ENCODE measurements around the gene UBE2E2.

Gene UBE2E2

DNA sequence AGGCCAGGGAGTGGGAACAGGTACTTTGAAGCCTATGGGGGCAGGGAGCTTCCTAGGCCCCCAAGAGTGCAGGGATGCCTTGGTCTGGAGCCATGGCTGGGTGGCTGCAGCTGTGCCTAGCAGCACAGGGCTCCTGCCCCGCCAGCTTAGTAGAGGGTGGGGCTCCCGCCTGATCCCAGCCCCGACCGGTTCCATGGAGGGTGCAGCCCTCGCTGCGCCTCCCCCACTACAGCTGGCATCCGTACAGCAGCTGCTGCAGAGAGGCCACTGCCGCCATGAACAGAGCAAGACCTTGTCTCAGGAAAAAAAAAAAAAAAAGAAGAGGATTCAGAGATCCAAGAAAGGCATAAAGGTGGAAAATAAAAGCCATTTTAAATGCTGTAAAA lies 277.2 kb downstream of the UBE2E2 start:
- DNase-seq (ENCODE audit: low spot score): no peak

DNA sequence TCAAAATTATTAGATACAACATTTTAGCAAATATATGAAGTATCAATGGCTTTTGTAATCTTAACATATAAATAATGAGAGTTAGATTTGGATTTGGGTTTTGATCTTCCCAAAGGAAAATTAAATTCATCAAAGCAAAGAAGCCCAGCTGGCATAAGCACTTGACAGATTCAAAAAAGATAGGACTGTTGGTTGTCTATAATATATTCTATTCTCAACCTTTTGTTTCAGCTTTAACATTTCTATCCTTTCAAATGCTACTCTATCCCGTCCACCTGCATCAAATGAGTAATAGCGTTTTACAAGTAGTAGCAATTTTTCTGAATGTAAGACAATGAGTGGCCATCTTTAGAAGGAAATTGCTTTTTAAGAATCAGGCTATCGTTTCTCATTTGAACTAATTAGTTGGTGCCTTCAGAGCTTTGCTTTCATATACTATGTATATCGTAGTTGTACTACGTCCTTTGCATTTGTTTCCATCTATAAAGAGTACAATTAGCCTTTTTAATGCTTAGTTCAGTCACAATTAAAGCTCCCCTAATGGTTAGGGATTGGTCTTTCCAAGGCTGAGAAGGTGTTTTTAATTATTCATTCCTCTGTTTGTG lies 278.0 kb downstream of the UBE2E2 start:
- no peak for DNase-seq (ENCODE audit: low spot score)

DNA sequence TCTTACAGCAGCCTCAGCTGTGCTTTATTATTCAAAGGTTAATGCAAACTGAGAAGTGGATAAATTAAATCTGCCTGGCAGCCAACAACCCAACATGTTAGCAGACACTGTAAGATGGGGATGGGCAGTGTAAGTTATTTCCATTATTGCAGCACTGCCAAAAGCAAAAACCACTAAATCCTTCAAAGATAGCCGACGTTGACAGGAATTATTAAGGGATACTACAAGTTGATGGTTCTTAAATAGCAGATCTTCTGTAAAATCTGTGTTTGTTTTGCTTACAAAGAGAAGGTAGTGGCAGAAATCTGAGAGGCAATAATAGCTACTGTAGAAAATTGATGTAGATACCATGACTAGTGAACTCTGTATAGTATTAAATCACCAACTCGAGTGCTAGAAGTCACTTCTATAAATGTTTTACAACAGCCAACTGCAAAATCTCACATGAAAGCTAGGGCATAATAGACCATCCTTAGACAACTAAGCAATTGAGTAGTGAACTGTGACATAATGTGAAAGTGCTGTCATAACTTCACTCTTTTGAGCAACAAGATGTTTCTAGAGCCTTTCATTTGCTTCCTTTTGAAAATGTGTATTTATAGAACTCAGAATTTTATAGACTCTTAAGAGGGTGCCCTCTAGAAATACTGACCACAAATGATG lies 278.6 kb downstream of the UBE2E2 start:
- no peak for DNase-seq (ENCODE audit: low spot score)

DNA sequence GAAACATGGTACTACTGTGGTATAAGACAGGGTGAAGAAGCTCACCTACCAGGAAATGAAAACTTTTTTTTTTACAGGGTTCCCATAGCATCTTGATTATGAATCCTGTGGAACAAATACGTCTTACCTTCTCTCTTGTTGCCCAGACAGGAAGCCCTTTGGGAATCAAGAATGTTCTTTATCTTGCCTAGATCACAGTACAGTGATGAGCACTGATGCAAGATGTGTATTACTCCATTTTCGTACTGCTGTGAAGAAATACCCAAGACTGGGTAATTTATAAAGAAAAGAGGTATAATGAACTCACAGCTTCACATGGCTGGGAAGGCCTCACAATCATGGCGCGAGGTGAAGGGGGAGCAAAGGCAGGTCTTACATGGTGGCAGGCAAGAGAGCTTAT lies 281.3 kb downstream of the UBE2E2 start:
- DNase-seq (ENCODE audit: low spot score): no peak

DNA sequence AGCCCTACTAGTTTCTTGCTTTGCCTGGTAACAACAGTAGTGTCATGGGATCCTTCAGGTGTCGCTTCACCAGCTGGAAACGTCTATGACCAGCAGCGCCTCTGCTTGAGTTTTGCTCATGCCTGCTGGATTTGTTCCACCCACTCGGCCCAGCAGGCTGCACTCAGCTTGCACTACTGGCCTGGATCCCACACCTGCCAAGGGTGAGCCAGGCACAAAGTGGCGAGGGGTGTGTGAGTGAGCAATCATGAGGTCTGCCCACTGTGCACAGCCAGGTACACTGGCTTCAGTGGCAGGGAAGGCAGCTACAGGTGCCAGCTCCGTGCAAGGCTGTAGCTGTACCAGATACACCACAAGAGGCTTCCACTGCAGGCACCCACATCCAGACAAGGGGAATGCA lies 282.8 kb downstream of the UBE2E2 start:
- no peak for DNase-seq (ENCODE audit: low spot score)

DNA sequence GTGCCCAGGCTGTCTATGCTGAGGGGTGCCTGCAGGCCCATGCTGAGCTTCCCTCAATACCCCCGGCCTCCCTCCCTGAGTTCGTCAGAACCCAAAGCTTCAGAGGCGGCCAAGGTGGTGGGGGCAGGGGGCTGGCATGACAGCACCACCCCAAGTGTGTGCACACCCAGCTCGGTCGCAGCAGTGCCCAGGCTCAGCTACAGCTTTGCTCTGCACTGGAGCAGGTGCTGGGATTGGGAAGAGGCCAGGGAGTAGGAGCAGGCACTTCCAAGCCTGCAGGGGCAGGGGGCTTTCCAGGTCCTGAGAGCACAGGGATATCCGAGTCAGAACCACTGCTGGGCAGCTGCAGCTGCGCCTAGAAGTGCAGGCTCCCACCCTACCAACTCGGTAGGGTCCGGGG lies 283.9 kb downstream of the UBE2E2 start:
- no peak for DNase-seq (ENCODE audit: low spot score)

DNA sequence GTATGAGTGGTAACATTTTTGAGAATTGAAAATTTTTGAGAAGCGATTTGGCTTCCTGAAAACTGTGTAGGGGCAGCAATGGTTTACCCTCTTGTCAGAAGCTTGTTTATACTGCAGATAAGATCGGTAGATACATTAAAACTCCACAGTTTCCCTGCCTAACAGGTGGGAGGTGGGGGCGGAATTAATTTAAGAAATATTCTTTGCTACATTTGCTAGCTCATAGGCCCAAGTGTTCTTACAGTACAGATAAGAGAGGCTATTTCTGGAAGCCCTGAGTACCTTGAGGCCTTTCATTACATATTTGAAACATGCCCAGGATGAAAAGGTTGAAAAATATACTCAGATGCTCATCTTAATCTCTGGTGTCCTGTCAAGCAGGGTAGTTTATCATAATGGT lies 285.5 kb downstream of the UBE2E2 start:
- DNase-seq (ENCODE audit: low spot score): no peak

DNA sequence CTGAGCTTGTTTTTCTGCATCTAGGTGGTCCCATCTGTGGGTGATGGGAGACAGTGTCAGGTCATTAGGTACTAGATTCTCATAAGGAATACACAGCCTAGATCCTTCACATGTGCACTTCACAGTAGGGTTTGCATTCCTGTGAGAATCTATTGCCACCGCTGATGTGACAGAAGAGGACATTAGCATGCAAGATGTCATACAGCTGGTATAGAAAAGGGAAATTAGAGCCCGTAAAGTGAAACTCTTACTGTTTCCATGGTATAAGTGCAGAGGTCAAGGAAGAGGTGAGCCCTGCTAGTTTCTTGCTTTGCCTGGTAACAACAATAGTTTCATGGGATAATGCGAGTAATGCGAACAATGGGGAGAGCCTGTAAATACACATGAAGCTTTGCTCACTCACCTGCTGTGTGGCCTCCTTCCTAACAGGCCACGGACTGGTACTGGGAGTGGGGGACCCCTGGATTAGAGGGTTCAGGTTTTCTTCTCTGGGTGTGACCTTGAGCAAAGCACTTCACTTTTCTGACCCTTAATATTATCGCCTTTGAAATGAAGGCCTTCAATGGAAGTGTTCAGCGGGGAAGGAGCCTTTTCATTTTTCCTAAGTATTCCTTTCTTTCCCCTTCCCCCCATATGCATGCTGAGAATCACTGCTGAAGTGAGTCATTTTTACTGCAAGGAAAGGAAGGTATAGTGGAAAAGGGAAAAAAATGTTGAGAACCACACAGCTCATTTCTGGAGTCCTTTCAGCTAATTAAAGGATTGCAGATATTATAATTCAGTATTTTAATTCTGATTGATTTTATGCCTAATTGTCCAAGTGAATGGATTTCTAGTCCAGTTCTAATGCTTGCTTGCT lies 286.4 kb downstream of the UBE2E2 start:
- DNase-seq (ENCODE audit: low spot score): no peak

DNA sequence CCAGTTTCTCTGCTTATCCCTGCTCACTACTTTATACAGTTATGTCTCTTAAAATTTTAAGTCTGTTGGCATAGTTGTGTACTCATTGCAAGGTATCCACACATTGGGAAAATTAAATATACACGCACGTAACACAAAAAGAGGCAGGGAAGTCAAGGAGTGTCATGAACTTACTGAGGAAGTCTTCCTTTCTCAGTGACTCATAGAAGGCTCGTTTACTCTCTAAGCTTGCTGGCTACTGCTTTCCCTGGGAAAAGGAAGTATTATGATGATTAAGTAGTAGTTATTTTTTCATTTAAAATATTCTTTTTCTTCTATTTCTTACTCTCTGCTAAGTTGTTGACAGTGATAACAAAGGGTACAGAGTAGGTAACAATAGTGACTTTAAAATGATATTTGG lies 287.3 kb downstream of the UBE2E2 start:
- DNase-seq (ENCODE audit: low spot score): no peak

DNA sequence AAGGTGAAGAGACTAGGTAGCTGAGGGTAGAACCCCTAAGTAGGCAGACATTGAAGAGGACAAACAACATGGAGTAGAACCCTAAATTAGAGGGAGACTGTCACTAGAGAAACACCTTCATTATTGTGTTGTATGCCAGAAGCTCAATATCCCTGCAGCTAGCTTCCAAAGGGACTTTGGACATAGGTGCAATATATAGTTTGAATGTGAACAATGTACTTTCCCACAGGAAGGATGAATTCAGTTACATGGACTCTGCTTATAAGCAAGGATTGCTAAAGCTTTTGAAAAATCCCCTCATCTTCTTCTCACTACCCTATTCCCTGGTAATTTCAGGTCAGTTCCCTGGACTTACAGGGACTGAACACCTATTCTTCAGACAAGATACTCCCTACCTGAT lies 288.9 kb downstream of the UBE2E2 start:
- DNase-seq (ENCODE audit: low spot score): no peak

DNA sequence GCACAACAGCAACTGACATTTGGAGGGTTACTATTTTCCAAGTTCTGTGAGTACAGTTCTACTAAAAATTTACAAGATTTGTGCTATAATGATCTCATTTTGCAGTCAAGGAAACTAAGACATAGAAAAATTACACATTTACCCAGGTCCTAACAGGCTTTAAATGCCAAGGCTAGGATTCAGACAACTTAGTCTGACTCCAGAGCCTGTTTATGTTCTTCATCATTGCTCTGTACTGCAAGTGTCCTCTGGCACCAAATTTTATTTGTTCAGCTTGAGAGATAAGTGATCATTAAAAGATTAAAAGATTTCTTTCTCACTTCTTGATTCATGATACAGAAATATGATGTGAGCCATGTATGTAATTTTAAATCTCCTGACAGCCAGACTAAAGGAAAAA lies 290.8 kb downstream of the UBE2E2 start:
- no peak for DNase-seq (ENCODE audit: low spot score)

DNA sequence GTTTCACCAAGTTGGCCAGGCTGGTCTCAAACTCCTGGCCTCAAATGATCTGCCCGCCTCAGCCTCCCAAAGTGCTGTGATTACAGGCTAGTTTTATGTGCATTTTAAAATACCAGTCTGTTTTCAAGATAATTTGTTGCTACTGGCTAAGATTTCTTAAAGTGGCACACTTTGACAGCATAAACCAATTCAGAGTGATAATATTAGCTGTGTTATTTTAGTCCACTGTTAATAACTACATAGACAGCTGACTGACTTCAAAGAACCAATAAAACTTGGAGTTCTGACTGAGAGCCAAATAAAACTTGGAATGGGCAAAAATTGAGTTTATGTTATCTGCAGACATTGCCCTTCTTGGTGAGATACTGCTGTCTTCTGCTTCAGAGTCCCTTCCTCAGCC lies 291.8 kb downstream of the UBE2E2 start:
- DNase-seq (ENCODE audit: low spot score): no peak

DNA sequence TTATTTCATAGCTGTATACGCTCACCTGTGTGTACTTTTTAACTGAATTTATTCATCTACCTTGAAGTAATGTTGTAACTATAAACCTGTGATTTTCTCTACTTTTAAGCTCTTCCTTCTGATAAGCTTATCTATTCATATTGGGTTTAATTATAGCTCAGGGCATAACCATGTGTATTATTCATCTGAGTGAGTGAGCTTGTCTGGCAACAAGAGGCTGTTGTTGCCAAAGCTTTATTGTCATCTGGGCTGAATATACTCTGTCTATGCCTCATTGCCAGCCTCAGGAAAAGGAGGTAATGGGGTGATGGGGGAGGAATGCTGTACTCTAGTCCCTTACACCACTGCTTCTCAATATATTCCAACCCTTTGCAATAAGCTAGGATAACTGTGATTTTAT lies 292.4 kb downstream of the UBE2E2 start:
- DNase-seq (ENCODE audit: low spot score): no peak

DNA sequence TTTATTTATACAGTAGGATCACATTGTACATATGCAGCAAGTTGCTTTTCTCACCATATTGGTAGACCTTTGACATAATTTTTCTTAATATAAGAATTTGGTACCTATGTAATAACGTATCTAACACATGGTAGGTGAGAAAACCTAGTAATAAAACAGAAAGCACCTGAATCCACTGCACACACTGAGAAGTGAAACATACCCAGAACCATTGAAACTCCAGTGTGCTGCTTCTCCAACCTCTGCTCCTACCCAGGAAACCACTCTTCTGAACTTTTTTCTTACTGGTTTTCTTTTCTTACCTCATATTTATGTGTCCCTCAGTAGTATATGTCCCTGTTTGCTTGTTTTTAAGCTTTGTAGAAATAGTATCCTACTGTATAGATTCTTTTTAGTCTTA lies 293.0 kb downstream of the UBE2E2 start:
- no peak for DNase-seq (ENCODE audit: low spot score)

DNA sequence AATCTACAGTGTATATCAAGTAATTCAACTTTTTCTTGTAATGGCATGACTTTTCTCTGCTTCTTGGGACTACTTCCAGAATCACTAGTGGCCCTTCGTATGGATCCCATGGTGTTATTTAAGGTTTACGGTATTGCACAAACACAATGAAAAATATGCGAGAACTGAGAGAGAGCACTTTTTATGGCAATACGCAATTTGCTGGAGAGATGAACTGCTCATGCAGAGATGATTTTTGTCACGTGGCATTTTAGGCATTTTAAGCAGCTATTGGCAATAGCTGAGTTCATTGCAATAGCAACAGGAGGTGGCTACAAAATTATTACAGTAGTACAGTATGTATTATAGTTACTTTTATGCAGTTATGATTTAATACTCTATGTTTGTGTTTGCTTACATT lies 294.0 kb downstream of the UBE2E2 start:
- no peak for DNase-seq (ENCODE audit: low spot score)

DNA sequence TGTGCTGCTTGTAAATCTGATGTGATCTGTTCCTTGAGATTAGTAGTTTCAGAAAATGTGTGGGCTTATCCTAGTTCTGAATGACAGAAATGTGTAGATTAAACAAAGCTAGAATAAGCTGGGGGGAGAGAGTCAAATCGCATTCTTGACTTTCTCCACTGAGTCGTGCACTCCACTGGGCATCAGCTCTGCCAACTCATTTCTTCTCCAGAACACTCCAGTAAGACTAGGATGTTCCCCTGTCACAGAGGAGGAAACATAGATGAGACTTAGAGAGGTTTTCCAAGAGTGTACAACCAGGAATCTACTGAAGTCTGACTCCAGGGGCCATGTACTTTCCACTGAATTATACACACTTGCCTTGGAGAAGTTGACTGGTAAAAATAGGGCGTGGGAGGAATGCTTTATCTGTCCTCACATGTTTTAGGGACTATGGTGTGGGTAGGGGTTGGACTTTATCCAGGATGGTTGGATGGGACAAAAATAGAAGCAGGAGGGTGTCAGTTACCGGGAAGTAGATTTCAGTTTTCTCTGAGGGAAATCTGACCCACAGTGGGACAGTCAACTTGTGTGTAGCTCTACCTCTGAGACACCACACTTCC lies 298.2 kb downstream of the UBE2E2 start:
- no peak for DNase-seq (ENCODE audit: low spot score)

DNA sequence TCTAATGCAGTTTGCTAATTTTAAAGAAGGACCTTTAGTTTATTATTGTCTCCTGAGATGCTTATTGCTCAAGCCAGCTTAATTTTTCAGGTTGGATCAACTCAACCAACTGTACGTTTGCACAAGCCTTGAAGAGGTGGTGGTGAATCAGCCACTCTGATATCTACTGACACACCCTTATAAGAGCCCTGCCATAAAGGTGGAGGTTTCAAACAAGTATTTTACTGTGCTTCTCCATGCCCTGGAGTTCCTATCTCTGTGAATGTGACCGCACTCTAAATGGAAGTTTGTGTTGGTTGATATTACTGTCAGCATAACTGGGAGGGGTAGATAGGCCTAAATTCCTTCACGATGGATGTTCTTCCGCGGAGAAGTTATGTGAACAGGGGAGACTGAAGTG lies 305.3 kb downstream of the UBE2E2 start:
- DNase-seq (ENCODE audit: low spot score): no peak

DNA sequence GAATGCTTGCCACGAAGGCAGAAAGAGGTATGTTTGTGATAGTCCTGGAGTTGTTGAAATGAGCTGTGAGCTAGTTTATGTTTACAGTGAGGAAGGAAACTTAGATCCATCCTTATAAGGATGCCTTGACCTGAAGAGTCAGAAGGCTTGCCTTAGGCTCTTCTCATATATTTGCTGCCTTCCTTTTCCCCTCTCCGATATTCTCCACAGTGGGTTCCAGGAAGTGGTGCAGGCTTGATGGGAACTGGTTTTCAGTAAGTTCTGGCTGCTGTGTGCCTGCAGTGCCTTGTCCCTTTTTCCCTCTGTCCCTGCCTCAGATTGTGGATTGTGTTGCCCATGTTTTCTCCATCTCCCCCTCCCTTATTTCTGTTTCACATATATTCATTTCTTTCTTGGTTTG lies 315.3 kb downstream of the UBE2E2 start:
- no peak for DNase-seq (ENCODE audit: low spot score)

DNA sequence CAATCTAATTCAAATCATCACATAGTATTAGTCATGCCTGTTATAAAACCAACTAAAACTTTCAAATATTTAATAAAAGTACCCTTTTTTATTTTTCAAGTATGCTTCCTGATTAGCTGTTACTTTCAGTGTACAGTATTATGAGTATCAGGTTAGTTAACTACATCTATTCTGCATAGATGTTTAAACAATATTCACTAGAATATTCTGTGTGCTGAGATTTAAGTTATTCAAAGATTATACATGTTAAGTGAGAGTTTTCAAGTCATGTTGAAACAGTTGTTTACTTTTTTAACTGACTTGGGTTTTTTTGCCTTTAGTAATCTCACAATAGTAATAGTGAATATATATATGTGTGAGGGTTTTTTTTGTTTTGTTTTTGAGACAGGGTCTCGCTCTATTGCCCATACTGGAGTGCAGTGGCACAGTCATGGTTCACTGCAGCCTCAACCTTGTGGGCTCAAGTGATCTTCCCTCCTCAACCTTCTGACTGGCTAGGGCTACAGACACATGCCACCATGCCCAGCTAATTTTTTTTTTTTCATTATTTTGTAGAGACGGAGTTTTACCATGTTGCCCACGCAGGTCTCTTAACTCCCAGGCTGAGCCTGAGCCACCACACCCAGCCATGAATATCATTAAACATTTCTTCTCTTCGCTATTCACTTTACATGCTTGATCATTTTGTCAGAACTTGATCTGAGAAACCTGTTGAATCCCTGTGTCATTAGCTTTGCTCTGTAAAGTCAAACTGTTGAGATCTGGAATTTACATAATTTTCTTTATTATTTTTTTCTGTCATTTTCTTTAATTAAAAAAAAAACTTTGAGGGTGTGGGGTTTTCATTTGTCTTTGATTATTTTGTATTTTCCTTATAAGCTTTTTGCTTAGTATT lies 316.4 kb downstream of the UBE2E2 start:
- no peak for DNase-seq (ENCODE audit: low spot score)

DNA sequence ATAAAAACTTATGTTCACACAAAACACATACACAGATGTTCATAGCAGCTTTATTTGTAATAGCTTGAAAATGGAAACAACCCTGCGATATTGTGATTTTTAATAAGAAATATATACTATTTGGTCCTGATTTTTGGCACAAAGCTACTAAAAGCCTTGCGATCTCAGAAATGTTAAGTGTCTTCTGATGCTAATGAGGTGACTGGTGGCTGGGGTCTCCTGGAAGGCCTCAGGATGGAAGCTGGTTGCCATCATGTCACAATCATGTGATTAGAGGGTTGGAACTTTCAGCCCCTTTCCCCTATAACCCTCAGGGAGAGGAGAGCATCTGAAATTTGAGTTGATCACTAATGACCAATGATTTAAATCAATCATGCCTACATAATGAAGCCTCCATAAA lies 324.2 kb downstream of the UBE2E2 start:
- DNase-seq (ENCODE audit: low spot score): no peak

DNA sequence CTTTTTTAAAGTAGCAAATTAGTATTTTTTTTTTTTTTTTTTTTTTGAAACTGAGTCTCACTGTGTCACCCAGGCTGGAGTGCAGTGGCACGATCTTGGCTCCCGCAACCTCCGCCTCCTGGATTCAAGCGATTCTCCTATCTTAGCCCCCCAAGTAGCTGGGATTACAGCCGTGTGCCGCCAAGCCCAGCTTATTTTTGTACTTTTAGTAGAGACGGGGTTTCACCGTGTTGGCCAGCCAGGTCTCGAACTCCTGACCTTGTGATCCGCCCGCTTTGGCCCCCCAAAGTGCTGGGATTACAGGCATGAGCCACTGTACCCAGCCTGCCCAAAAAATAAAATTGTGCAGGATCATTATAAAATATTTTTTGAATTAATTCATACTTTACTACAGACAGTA lies 330.5 kb downstream of the UBE2E2 start:
- no peak for DNase-seq (ENCODE audit: low spot score)

DNA sequence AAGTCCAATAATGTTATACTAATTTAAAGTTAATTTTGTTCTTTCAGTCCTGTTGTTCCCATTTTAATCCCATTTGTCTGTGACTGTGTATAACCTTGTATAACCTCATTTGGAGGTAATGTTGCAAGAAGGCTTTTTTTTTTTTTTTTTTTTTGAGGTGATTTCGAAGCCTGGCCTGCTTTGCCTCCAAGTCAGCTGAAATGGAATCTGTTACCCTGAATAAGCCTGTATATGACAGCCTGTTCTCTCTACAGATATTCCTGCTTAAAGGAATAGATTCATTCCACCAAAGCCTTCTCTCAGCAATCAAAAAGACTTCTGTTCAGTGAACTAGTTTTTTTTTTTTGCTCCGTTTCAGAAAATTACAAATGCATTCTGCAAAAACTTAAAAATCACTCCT lies 330.9 kb downstream of the UBE2E2 start:
- no peak for DNase-seq (ENCODE audit: low spot score)
